SK-N-SH treated with all-trans-retinoic acid at 6 μM for 48 hours (cell line): Measurements from ENCODE around the gene DAB2IP.

Experiments
- ATAC-seq: fragments of 200-7000 bp; cut with Tn5 transposase; 3 replicates; pipeline ENCODE4 v1.9.1; 2020; ENCODE audit warnings: mild to moderate bottlenecking, moderate library complexity
- ARNTL ChIP-seq: fragments of 450-650 bp; formaldehyde crosslinking; IDR thresholded peaks from 2 replicates; pipeline ENCODE4 v1.5.0; 2020; ENCODE audit warnings: low read depth, mild to moderate bottlenecking, moderate library complexity, borderline replicate concordance
- BACH2 ChIP-seq: fragments of 250-450 bp; sonication (Bioruptor Pico); IDR thresholded peaks from 2 replicates; pipeline ENCODE4 v1.9.0; 2021; ENCODE audit warnings: mild to moderate bottlenecking, borderline replicate concordance
- CREB5 ChIP-seq: fragments of 250-450 bp; sonication (Bioruptor Pico); IDR thresholded peaks from 2 replicates; pipeline ENCODE4 v1.5.1; 2020; ENCODE audit warnings: low read depth, mild to moderate bottlenecking, moderate library complexity
- CSDC2 ChIP-seq: fragments of 250-450 bp; sonication (Bioruptor Pico); IDR thresholded peaks from 2 replicates; pipeline ENCODE4 v1.5.0; 2020; ENCODE audit warnings: mild to moderate bottlenecking, moderate library complexity
- CSRNP3 ChIP-seq: fragments of 250-450 bp; sonication (Bioruptor Pico); IDR thresholded peaks from 2 replicates; pipeline ENCODE4 v1.5.1; 2021; ENCODE audit warnings: mild to moderate bottlenecking, moderate library complexity
- ESRRG ChIP-seq: fragments of 250-450 bp; sonication (Bioruptor Pico); IDR thresholded peaks from 2 replicates; pipeline ENCODE4 v1.6.1; 2021; ENCODE audit warnings: mild to moderate bottlenecking
- GLIS3 ChIP-seq: fragments of 250-450 bp; sonication (Bioruptor Pico); IDR thresholded peaks from 2 replicates; pipeline ENCODE4 v1.5.0; 2020; ENCODE audit warnings: mild to moderate bottlenecking, moderate library complexity
- ISL1 ChIP-seq: fragments of 250-450 bp; sonication (Bioruptor Pico); IDR thresholded peaks from 2 replicates; pipeline ENCODE4 v2.1.2; 2022; ENCODE audit warnings: mild to moderate bottlenecking, moderate library complexity
- OSR1 ChIP-seq: fragments of 250-450 bp; sonication (Bioruptor Pico); IDR thresholded peaks from 2 replicates; pipeline ENCODE4 v1.8.0; 2022; ENCODE audit warnings: moderate library complexity, mild to moderate bottlenecking, inconsistent platforms
- PATZ1 ChIP-seq: fragments of 250-450 bp; sonication (Bioruptor Pico); IDR thresholded peaks from 2 replicates; pipeline ENCODE4 v1.8.0; 2020; ENCODE audit warnings: mild to moderate bottlenecking, moderate library complexity, borderline replicate concordance
- POU6F1 ChIP-seq: fragments of 250-450 bp; sonication (Bioruptor Pico); IDR thresholded peaks from 2 replicates; pipeline ENCODE4 v1.8.0; 2021; ENCODE audit warnings: low read depth, mild to moderate bottlenecking, moderate library complexity, borderline replicate concordance
- PPARA ChIP-seq: fragments of 250-450 bp; sonication (Bioruptor Pico); IDR thresholded peaks from 2 replicates; pipeline ENCODE4 v1.5.0; 2020; ENCODE audit warnings: mild to moderate bottlenecking, borderline replicate concordance
- RARB ChIP-seq: fragments of 250-450 bp; sonication (Bioruptor Pico); IDR thresholded peaks from 2 replicates; pipeline ENCODE4 v1.8.0; 2021; ENCODE audit warnings: mild to moderate bottlenecking, moderate library complexity
- SNAI2 ChIP-seq: fragments of 250-450 bp; sonication (Bioruptor Pico); IDR thresholded peaks from 2 replicates; pipeline ENCODE4 v1.5.0; 2020; ENCODE audit warnings: mild to moderate bottlenecking, moderate library complexity
- TCF4 ChIP-seq: fragments of 250-450 bp; sonication (Bioruptor Pico); IDR thresholded peaks from 2 replicates; pipeline ENCODE4 v1.8.0; 2021; ENCODE audit warnings: mild to moderate bottlenecking, moderate library complexity, borderline replicate concordance
- TOX ChIP-seq: fragments of 250-450 bp; sonication (Bioruptor Pico); IDR thresholded peaks from 2 replicates; pipeline ENCODE4 v1.8.0; 2021; ENCODE audit warnings: mild to moderate bottlenecking, moderate library complexity, borderline replicate concordance
- TSHZ2 ChIP-seq: fragments of 250-450 bp; sonication (Bioruptor Pico); IDR thresholded peaks from 2 replicates; pipeline ENCODE4 v1.5.0; 2020; ENCODE audit warnings: mild to moderate bottlenecking, moderate library complexity
- ZC3H10 ChIP-seq: fragments of 250-450 bp; sonication (Bioruptor Pico); IDR thresholded peaks from 2 replicates; pipeline ENCODE4 v1.5.1; 2021; ENCODE audit warnings: mild to moderate bottlenecking, moderate library complexity
- ZFP3 ChIP-seq: fragments of 250-450 bp; sonication (Bioruptor Pico); IDR thresholded peaks from 2 replicates; pipeline ENCODE4 v1.5.0; 2020; ENCODE audit warnings: mild to moderate bottlenecking, moderate library complexity
- ZFP30 ChIP-seq: fragments of 450-650 bp; formaldehyde crosslinking; IDR thresholded peaks from 2 replicates; pipeline ENCODE4 v1.5.0; 2022; ENCODE audit warnings: mild to moderate bottlenecking, moderate library complexity
- ZNF565 ChIP-seq: fragments of 450-650 bp; formaldehyde crosslinking; conservative IDR thresholded peaks from 2 replicates; pipeline ENCODE4 v1.5.0; 2020; ENCODE audit warnings: low read depth, mild to moderate bottlenecking, moderate library complexity
- ZNF70 ChIP-seq: fragments of 450-650 bp; formaldehyde crosslinking; IDR thresholded peaks from 2 replicates; pipeline ENCODE4 v1.5.0; 2020; ENCODE audit warnings: mild to moderate bottlenecking, moderate library complexity
- ZNF8 ChIP-seq: fragments of 450-650 bp; formaldehyde crosslinking; IDR thresholded peaks from 2 replicates; pipeline ENCODE4 v1.5.0; 2020; ENCODE audit warnings: mild to moderate bottlenecking, moderate library complexity

Gene DAB2IP

GRCh38 chr9:121650217-121651007 lies 1.0 kb upstream of the DAB2IP start:
- ATAC-seq = peak; percentile 63

GRCh38 chr9:121651008-121651294 lies 483 bp upstream of the DAB2IP start:
- TF ChIP-seq POU6F1 (no peak), ZNF8 (no peak), CSDC2 (CRISPR knock-in tag) (no peak), RARB (CRISPR knock-in tag) (no peak), ZNF70 (CRISPR knock-in tag) (no peak), SNAI2 (no peak), TCF4 (CRISPR knock-in tag) (no peak), ARNTL (no peak), OSR1 (CRISPR knock-in tag) (no peak), PPARA (CRISPR knock-in tag) (no peak)
- ATAC-seq = no peak

More at GRCh38 chr9:121650217-121651007, 1.0 kb upstream of the DAB2IP start:
- peak; percentile 87; the same call in 1 of the 2 replicates for TF ChIP-seq TCF4 (CRISPR knock-in tag)
- no peak for TF ChIP-seq OSR1 (CRISPR knock-in tag)

GRCh38 chr9:121652021-121652837 lies 795 bp downstream of the DAB2IP start:
- ATAC-seq = peak; percentile 25

GRCh38 chr9:121652838-121653231 lies 1.4 kb downstream of the DAB2IP start:
- peak; percentile 6 for ATAC-seq
- TF ChIP-seq TSHZ2 (CRISPR knock-in tag) (no peak), OSR1 (CRISPR knock-in tag) (no peak), BACH2 (no peak), ZC3H10 (CRISPR knock-in tag) (no peak), ISL1 (CRISPR knock-in tag) (no peak), ESRRG (CRISPR knock-in tag) (no peak), RARB (CRISPR knock-in tag) (no peak), TCF4 (CRISPR knock-in tag) (no peak), PATZ1 (no peak), SNAI2 (no peak), GLIS3 (CRISPR knock-in tag) (no peak), PPARA (CRISPR knock-in tag) (no peak), ZNF565 (CRISPR knock-in tag) (no peak), CSRNP3 (CRISPR knock-in tag) (no peak), ARNTL (no peak), ZNF8 (no peak), ZFP30 (CRISPR knock-in tag) (no peak)

More at GRCh38 chr9:121652021-121652837, 795 bp downstream of the DAB2IP start:
- TF ChIP-seq ZNF8 (no peak), ZC3H10 (CRISPR knock-in tag) (no peak), TOX (CRISPR knock-in tag) (no peak), RARB (CRISPR knock-in tag) (no peak), ZFP3 (CRISPR knock-in tag) (no peak), ARNTL (no peak), CREB5 (CRISPR knock-in tag) (no peak), CSDC2 (CRISPR knock-in tag) (no peak), SNAI2 (no peak), ISL1 (CRISPR knock-in tag) (no peak), ZNF70 (CRISPR knock-in tag) (no peak)
